SK-N-SH (cell line): ENCODE data around the gene GALNTL6. TPM values are rescaled to one million over a fixed set of nuclear protein-coding genes. Genes with fewer than 3 reads are reported as not detected.

Source experiments
- CTCF ChIA-PET: fragments of 300-600, 350-600 bp; formaldehyde crosslinking; extraction: SDS; loops from one replicate; lab custom pipeline; 2021; lab: Yijun Ruan, JAX
- POLR2A ChIA-PET: fragments of 350-600 bp; sonication (Branson Sonifier 250); formaldehyde crosslinking; extraction: SDS; loops from one replicate; lab custom pipeline; 2020; ENCODE audit warnings: antibody characterized with exemption, inconsistent platforms; lab: Yijun Ruan, JAX
- DNase-seq: peaks from one replicate; pipeline ENCODE4 v3.0.0; 2012
- H2AFZ ChIP-seq: fragments of 200-600 bp; sonication (generic); 2 replicates; pipeline ENCODE4 v1.8.1; 2016; ENCODE audit warnings: antibody characterized with exemption, mild to moderate bottlenecking, low read depth
- H3F3A ChIP-seq: fragments of 200-600 bp; sonication (generic); replicated peaks from 2 replicates; pipeline ENCODE3; 2016; ENCODE audit warnings: antibody characterized with exemption, mild to moderate bottlenecking; ENCODE audit not compliant: insufficient read depth
- H3K27ac ChIP-seq, 2 experiments: fragments of 200-500 bp in 1 of 2; fragments of 200-600 bp in 1 of 2; sonication (Bioruptor generic) in 1 of 2; sonication (generic), shearing (Covaris generic) in 1 of 2; 2 replicates each; pipeline versions ENCODE4 v1.5.1 to v1.6.1; 2014 to 2016; ENCODE audit warnings: low read depth in 2 of 2, inconsistent platforms in 1 of 2, low read length in 1 of 2, mild to moderate bottlenecking in 1 of 2, mixed read lengths in 1 of 2
- H3K27me3 ChIP-seq: fragments of 200-600 bp; sonication (generic), shearing (Covaris generic); 2 replicates; pipeline ENCODE4 v1.6.1; 2016; ENCODE audit warnings: mixed run types; ENCODE audit not compliant: insufficient read depth
- H3K36me3 ChIP-seq, 2 experiments: fragments of 200-500 bp in 1 of 2; fragments of 200-600 bp in 1 of 2; sonication (Bioruptor generic) in 1 of 2; sonication (generic) in 1 of 2; replicated peaks in 1 of 2; 2 replicates each; pipeline versions ENCODE3 to v1.5.1; 2014 to 2016; ENCODE audit warnings: low read length in 1 of 2, mild to moderate bottlenecking in 1 of 2; ENCODE audit not compliant: insufficient read depth in 2 of 2, control insufficient read depth in 1 of 2
- H3K4me1 ChIP-seq, 2 experiments: fragments of 200-500 bp in 1 of 2; fragments of 200-600 bp in 1 of 2; sonication (Bioruptor generic) in 1 of 2; sonication (generic), shearing (Covaris generic) in 1 of 2; 2 replicates each; pipeline versions ENCODE4 v1.5.1 to v1.6.1; 2014 to 2016; ENCODE audit warnings: low read depth in 1 of 2, low read length in 1 of 2, mixed run types in 1 of 2; ENCODE audit not compliant: insufficient read depth in 2 of 2, control insufficient read depth in 1 of 2
- H3K4me2 ChIP-seq: fragments of 200-600 bp; sonication (generic), shearing (Covaris generic); 2 replicates; pipeline ENCODE4 v1.6.1; 2017; ENCODE audit warnings: mixed run types
- H3K4me3 ChIP-seq, 2 experiments: fragments of 200-500 bp in 1 of 2; fragments of 200-600 bp in 1 of 2; sonication (Bioruptor generic) in 1 of 2; sonication (generic), shearing (Covaris generic) in 1 of 2; 2 replicates each; pipeline versions ENCODE4 v1.5.1 to v1.8.1; 2014 to 2016; ENCODE audit warnings: low read depth in 2 of 2, inconsistent platforms in 1 of 2, low read length in 1 of 2, mild to moderate bottlenecking in 1 of 2, mixed read lengths in 1 of 2, moderate library complexity in 1 of 2
- H3K79me2 ChIP-seq: fragments of 200-600 bp; sonication (generic); 2 replicates; pipeline ENCODE4 v1.8.1; 2017; ENCODE audit warnings: mild to moderate bottlenecking; ENCODE audit not compliant: insufficient read depth
- H3K9ac ChIP-seq: fragments of 200-600 bp; sonication (generic); 2 replicates; pipeline ENCODE4 v1.6.1; 2017; ENCODE audit warnings: mixed run types
- H3K9me2 ChIP-seq: fragments of 200-600 bp; sonication (generic); 2 replicates; pipeline ENCODE4 v1.6.1; 2017; ENCODE audit warnings: mixed run types
- H3K9me3 ChIP-seq: fragments of 200-600 bp; sonication (generic); 2 replicates; pipeline ENCODE4 v1.6.1; 2017; ENCODE audit warnings: mixed run types, mild to moderate bottlenecking, moderate library complexity
- H4K20me1 ChIP-seq: fragments of 200-600 bp; sonication (generic); 2 replicates; pipeline ENCODE4 v1.6.1; 2017; ENCODE audit warnings: mild to moderate bottlenecking, mixed run types; ENCODE audit not compliant: insufficient read depth
- CTCF ChIP-seq: fragments of 200-600 bp; sonication (generic); IDR thresholded peaks from 2 replicates; pipeline ENCODE4 v1.6.1; 2017; ENCODE audit warnings: antibody characterized with exemption, mild to moderate bottlenecking, moderate library complexity
- ELF1 ChIP-seq: IDR thresholded peaks from 2 replicates; pipeline ENCODE4 v1.4.0; 2012
- EP300 ChIP-seq, 2 experiments: IDR thresholded peaks; 2 replicates each; pipeline versions ENCODE4 v1.4.0 to v1.6.1; 2012; ENCODE audit warnings: borderline replicate concordance in 1 of 2, low read depth in 1 of 2, low read length in 1 of 2
- EZH2phosphoT487 ChIP-seq: fragments of 200-600 bp; sonication (generic); IDR thresholded peaks from 2 replicates; pipeline ENCODE4 v1.6.1; 2017; ENCODE audit warnings: low read depth, mixed run types, mild to moderate bottlenecking, antibody characterized with exemption, moderate library complexity, borderline replicate concordance
- FOXJ3 ChIP-seq: sonication (generic); formaldehyde crosslinking; IDR thresholded peaks from 2 replicates; pipeline ENCODE4 v1.5.1; 2020; ENCODE audit warnings: mild to moderate bottlenecking, missing genetic modification reagents
- FOXM1 ChIP-seq: IDR thresholded peaks from 2 replicates; pipeline ENCODE4 v1.4.0; 2012; ENCODE audit warnings: low read depth, mild to moderate bottlenecking
- GABPA ChIP-seq: IDR thresholded peaks from 2 replicates; pipeline ENCODE4 v1.4.0; 2012; ENCODE audit warnings: low read depth, mild to moderate bottlenecking
- JUND ChIP-seq: IDR thresholded peaks from 2 replicates; pipeline ENCODE4 v1.4.0; 2012
- MEF2A ChIP-seq: IDR thresholded peaks from 2 replicates; pipeline ENCODE4 v1.4.0; 2012; ENCODE audit warnings: low read depth, borderline replicate concordance
- MXI1 ChIP-seq: IDR thresholded peaks from 2 replicates; pipeline ENCODE4 v1.6.1; 2012; ENCODE audit warnings: mild to moderate bottlenecking, low read depth, low read length, improper control_type of control experiment
- NRF1 ChIP-seq: IDR thresholded peaks from 2 replicates; pipeline ENCODE4 v1.6.1; 2012; ENCODE audit warnings: low read depth, mild to moderate bottlenecking, low read length
- POLR2AphosphoS5 ChIP-seq: IDR thresholded peaks from 2 replicates; pipeline ENCODE4 v1.6.1; 2012; ENCODE audit warnings: low read depth, low read length
- RAD21 ChIP-seq: IDR thresholded peaks from 2 replicates; pipeline ENCODE4 v1.6.1; 2012; ENCODE audit warnings: mild to moderate bottlenecking, low read length
- RCOR1 ChIP-seq: fragments of 150-350 bp; IDR thresholded peaks from 2 replicates; pipeline ENCODE4 v1.6.1; 2017; ENCODE audit warnings: antibody characterized with exemption, low read length
- RFX5 ChIP-seq: IDR thresholded peaks from 2 replicates; pipeline ENCODE4 v1.6.1; 2012; ENCODE audit warnings: mild to moderate bottlenecking, improper control_type of control experiment, low read length
- RXRA ChIP-seq: IDR thresholded peaks from 2 replicates; pipeline ENCODE4 v1.4.0; 2012; ENCODE audit warnings: low read depth, mild to moderate bottlenecking, borderline replicate concordance
- SIN3A ChIP-seq: IDR thresholded peaks from 2 replicates; pipeline ENCODE4 v1.6.1; 2012; ENCODE audit warnings: low read depth, mild to moderate bottlenecking, low read length, moderate library complexity, borderline replicate concordance
- SMC3 ChIP-seq: IDR thresholded peaks from 2 replicates; pipeline ENCODE4 v1.6.1; 2012; ENCODE audit warnings: low read depth, low read length, improper control_type of control experiment
- TCF12 ChIP-seq: IDR thresholded peaks from 2 replicates; pipeline ENCODE4 v1.4.0; 2012
- TEAD4 ChIP-seq: IDR thresholded peaks from 2 replicates; pipeline ENCODE4 v1.4.0; 2012; ENCODE audit warnings: mild to moderate bottlenecking, borderline replicate concordance; ENCODE audit not compliant: insufficient read depth
- USF2 ChIP-seq: fragments of 150-350 bp; IDR thresholded peaks from 2 replicates; pipeline ENCODE4 v1.6.1; 2017; ENCODE audit warnings: antibody characterized with exemption, low read length, low read depth, borderline replicate concordance
- YY1 ChIP-seq: IDR thresholded peaks from 2 replicates; pipeline ENCODE4 v1.4.0; 2012; ENCODE audit warnings: low read depth, mild to moderate bottlenecking
- WGBS: methylation state at CpG from one replicate; pipeline ENCODE4 v1.1.6; 2017; ENCODE audit warnings: low lambda C conversion rate; 5-methylcytosine and 5-hydroxymethylcytosine counted together
- polyA plus RNA-seq, 3 experiments: library from polyadenylated mRNA; depleted of rRNA; stranded (reverse); fragments of >200 nt; gene quantifications; 2 replicates each; pipeline ENCODE4 v1.2.3, GENCODE V29; 2012
- TF ChIP-seq, protein P1 (sequence below): IDR thresholded peaks from 2 replicates; pipeline ENCODE4; 2012
- TF ChIP-seq, protein P2 (sequence below): fragments of 150-350 bp; IDR thresholded peaks from 2 replicates; pipeline ENCODE4 v1.6.1; 2016; ENCODE audit warnings: mild to moderate bottlenecking, low read depth, low read length
- TF ChIP-seq, protein P3 (sequence below): IDR thresholded peaks from 2 replicates; pipeline ENCODE4 v1.4.0; 2012; ENCODE audit warnings: low read depth
- TF ChIP-seq, protein P4 (sequence below): IDR thresholded peaks from 2 replicates; pipeline ENCODE4 v1.4.0; 2012; ENCODE audit warnings: low read depth, borderline replicate concordance

Gene GALNTL6
- polyA plus RNA-seq, 1 of the 3 experiments (the other 2 are of a cell fraction): 0.07 TPM

DNA sequence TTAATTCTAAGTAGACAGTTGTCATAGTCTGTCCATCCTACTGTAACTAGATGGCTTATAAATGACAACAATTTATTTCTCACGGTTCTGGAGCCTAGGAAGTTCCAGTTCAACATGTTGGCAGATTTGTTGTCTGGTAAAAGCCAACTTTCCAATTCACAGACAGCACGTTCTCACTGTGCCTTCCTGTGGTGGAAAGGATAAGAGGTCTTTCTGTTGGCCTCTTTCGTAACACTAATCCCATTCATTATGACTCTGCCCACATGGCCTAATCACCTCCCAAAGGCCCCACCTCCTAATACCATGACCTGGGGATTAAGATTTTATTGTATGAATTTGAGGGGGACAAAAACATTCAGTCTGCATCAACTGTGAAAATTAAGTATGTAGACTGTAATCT lies 83.2 kb downstream of the GALNTL6 start:
- no peaks in the 10 kb centered on the region for H3K9me3 ChIP-seq
- TF ChIP-seq, protein P1, sequence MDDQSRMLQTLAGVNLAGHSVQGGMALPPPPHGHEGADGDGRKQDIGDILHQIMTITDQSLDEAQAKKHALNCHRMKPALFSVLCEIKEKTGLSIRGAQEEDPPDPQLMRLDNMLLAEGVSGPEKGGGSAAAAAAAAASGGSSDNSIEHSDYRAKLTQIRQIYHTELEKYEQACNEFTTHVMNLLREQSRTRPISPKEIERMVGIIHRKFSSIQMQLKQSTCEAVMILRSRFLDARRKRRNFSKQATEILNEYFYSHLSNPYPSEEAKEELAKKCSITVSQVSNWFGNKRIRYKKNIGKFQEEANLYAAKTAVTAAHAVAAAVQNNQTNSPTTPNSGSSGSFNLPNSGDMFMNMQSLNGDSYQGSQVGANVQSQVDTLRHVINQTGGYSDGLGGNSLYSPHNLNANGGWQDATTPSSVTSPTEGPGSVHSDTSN: no peak
- TF ChIP-seq TEAD4 (no peak), FOXM1 (no peak), EZH2phosphoT487 (no peak), TCF12 (no peak), CTCF (no peak), SMC3 (no peak), FOXJ3 (CRISPR knock-in tag) (no peak), RCOR1 (no peak), RXRA (no peak), MXI1 (no peak), MEF2A (no peak), YY1 (no peak), EP300 (IDR thresholded peaks at IDR 0.05; ENCODE audit: borderline replicate concordance in 1 of 2, low read depth in 1 of 2, low read length in 1 of 2) (no peak)
- TF ChIP-seq, protein P2, sequence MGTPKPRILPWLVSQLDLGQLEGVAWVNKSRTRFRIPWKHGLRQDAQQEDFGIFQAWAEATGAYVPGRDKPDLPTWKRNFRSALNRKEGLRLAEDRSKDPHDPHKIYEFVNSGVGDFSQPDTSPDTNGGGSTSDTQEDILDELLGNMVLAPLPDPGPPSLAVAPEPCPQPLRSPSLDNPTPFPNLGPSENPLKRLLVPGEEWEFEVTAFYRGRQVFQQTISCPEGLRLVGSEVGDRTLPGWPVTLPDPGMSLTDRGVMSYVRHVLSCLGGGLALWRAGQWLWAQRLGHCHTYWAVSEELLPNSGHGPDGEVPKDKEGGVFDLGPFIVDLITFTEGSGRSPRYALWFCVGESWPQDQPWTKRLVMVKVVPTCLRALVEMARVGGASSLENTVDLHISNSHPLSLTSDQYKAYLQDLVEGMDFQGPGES: no peak
- TF ChIP-seq, protein P3, sequence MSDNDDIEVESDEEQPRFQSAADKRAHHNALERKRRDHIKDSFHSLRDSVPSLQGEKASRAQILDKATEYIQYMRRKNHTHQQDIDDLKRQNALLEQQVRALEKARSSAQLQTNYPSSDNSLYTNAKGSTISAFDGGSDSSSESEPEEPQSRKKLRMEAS: no peak
- no peak overlapping the region for H3K4me2 ChIP-seq
- H3K4me3 ChIP-seq: no peak overlapping the region
- no peak overlapping the region for H3K27ac ChIP-seq
- DNase-seq: no peak
- no peaks in the 10 kb centered on the region for H3K27me3 ChIP-seq
- H3K36me3 ChIP-seq: no peaks in the 10 kb centered on the region
- ChIA-PET POLR2A (no interaction called here), CTCF (no interaction called here)
- no peak overlapping the region for H2AFZ ChIP-seq
- H3K4me1 ChIP-seq: no peaks in the 10 kb centered on the region
- H3K79me2 ChIP-seq: no peaks in the 10 kb centered on the region
- H3K9ac ChIP-seq: no peak overlapping the region
- no peaks in the 10 kb centered on the region for H3F3A ChIP-seq
- H4K20me1 ChIP-seq: no peaks in the 10 kb centered on the region
- H3K9me2 ChIP-seq: no peaks in the 10 kb centered on the region
- 34% methylated on average over 3 of the region's 3 CpGs for WGBS

- Histone ChIP-seq H4K20me1 (no peaks in the 10 kb centered on the region), H3K36me3 (no peaks in the 10 kb centered on the region), H3K9me2 (no peaks in the 10 kb centered on the region), H3K27ac (no peak overlapping the region), H3K27me3 (no peaks in the 10 kb centered on the region), H2AFZ (no peak overlapping the region), H3K9me3 (no peaks in the 10 kb centered on the region), H3K4me1 (no peaks in the 10 kb centered on the region), H3K79me2 (no peaks in the 10 kb centered on the region), H3K9ac (no peak overlapping the region), H3K4me2 (no peak overlapping the region), H3F3A (no peaks in the 10 kb centered on the region), H3K4me3 (no peak overlapping the region)
- no peak for DNase-seq
- WGBS: 26% methylated on average over 2 of the region's 2 CpGs
- CTCF ChIA-PET: no interaction called here
- POLR2A ChIA-PET: no interaction called here
- TF ChIP-seq RAD21 (no peak), ELF1 (no peak), USF2 (no peak), POLR2AphosphoS5 (no peak), TEAD4 (no peak), MXI1 (no peak), NRF1 (no peak), RXRA (no peak), RFX5 (no peak), MEF2A (no peak), GABPA (no peak), TCF12 (no peak), JUND (no peak), FOXM1 (no peak), SIN3A (no peak)
- TF ChIP-seq, protein P4, sequence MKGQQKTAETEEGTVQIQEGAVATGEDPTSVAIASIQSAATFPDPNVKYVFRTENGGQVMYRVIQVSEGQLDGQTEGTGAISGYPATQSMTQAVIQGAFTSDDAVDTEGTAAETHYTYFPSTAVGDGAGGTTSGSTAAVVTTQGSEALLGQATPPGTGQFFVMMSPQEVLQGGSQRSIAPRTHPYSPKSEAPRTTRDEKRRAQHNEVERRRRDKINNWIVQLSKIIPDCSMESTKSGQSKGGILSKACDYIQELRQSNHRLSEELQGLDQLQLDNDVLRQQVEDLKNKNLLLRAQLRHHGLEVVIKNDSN: no peak
Measured at GRCh38 chr4:171919314-171919713, 106.1 kb downstream of the GALNTL6 start.
